ENCODE measurements around the gene SGCA.
A peak's percentile ranks its signal among the peaks of the same experiment; 100 is the strongest.

Gene SGCA

GRCh38 chr17:50147841-50148225, 18.0 kb upstream of the SGCA start:
- H3K27ac ChIP-seq (ENCODE audit: low read length): no peak overlapping the region; the same call in 1 of the 2 replicates
- no peak for DNase-seq
- peaks cover 76% of the 10 kb centered on the region for H3K79me2 ChIP-seq (ENCODE audit: low read length)
- no peaks in the 10 kb centered on the region for H3K9me2 ChIP-seq (replicated peaks; ENCODE audit: insufficient read depth, low read length)
- peak overlapping the region; percentile 92 for H3K4me2 ChIP-seq (ENCODE audit: low read depth, low read length)
- H3F3A ChIP-seq (ENCODE audit: insufficient read depth, low read length): peaks cover 12% of the 10 kb centered on the region
- peak overlapping the region; percentile 41; the same call in 1 of the 2 replicates for H3K9ac ChIP-seq (ENCODE audit: low read length)
- TF ChIP-seq EZH2phosphoT487 (IDR thresholded peaks at IDR 0.05; ENCODE audit: low read length) (no peak), CTCF (IDR thresholded peaks at IDR 0.05; ENCODE audit: low read length) (no peak), EZH2 (optimal IDR thresholded peaks at IDR 0.05; ENCODE audit: low read depth, low read length) (no peak)
- no peaks in the 10 kb centered on the region for H3K9me3 ChIP-seq (replicated peaks; ENCODE audit: insufficient read depth, low read length)
- no peak overlapping the region for H2AFZ ChIP-seq (ENCODE audit: low read length)
- peaks cover 13% of the 10 kb centered on the region for H3K4me1 ChIP-seq (ENCODE audit: low read length)
- peak overlapping the region; percentile 78 for H3K4me3 ChIP-seq (ENCODE audit: low read length)
- no peaks in the 10 kb centered on the region for H3K27me3 ChIP-seq (replicated peaks; ENCODE audit: insufficient read depth, low read length)
- H3K36me3 ChIP-seq (replicated peaks; ENCODE audit: insufficient read depth, low read length): no peaks in the 10 kb centered on the region
- no peaks in the 10 kb centered on the region for H4K20me1 ChIP-seq (ENCODE audit: insufficient read depth, low read length)

- H3K9me2 ChIP-seq (replicated peaks; ENCODE audit: insufficient read depth, low read length): no peaks in the 10 kb centered on the region
- no peaks in the 10 kb centered on the region for H4K20me1 ChIP-seq (ENCODE audit: insufficient read depth, low read length)
- H3K4me3 ChIP-seq (ENCODE audit: low read length): peak overlapping the region; percentile 78
- peak overlapping the region; percentile 92 for H3K4me2 ChIP-seq (ENCODE audit: low read depth, low read length)
- H3K36me3 ChIP-seq (replicated peaks; ENCODE audit: insufficient read depth, low read length): no peaks in the 10 kb centered on the region
- H2AFZ ChIP-seq (ENCODE audit: low read length): no peak overlapping the region
- peaks cover 72% of the 10 kb centered on the region for H3K79me2 ChIP-seq (ENCODE audit: low read length)
- H3K27me3 ChIP-seq (replicated peaks; ENCODE audit: insufficient read depth, low read length): no peaks in the 10 kb centered on the region
- peak; percentile 64 for DNase-seq
- peaks cover 19% of the 10 kb centered on the region for H3K4me1 ChIP-seq (ENCODE audit: low read length)
- H3K9ac ChIP-seq (ENCODE audit: low read length): peak overlapping the region; percentile 41; the same call in 1 of the 2 replicates
- TF ChIP-seq CTCF (IDR thresholded peaks at IDR 0.05; ENCODE audit: low read length) (no peak), EZH2phosphoT487 (IDR thresholded peaks at IDR 0.05; ENCODE audit: low read length) (no peak), EZH2 (optimal IDR thresholded peaks at IDR 0.05; ENCODE audit: low read depth, low read length) (no peak)
- H3F3A ChIP-seq (ENCODE audit: insufficient read depth, low read length): peaks cover 18% of the 10 kb centered on the region
- H3K27ac ChIP-seq (ENCODE audit: low read length): peak overlapping the region; percentile 32; the same call in 1 of the 2 replicates
- no peaks in the 10 kb centered on the region for H3K9me3 ChIP-seq (replicated peaks; ENCODE audit: insufficient read depth, low read length)
Measured at GRCh38 chr17:50148226-50149090, 17.3 kb upstream of the SGCA start.

GRCh38 chr17:50149091-50149416, 16.8 kb upstream of the SGCA start:
- H2AFZ ChIP-seq (ENCODE audit: low read length): peak overlapping the region; percentile 2; the same call in 1 of the 2 replicates
- peak overlapping the region; percentile 78 for H3K4me3 ChIP-seq (ENCODE audit: low read length)
- H3K4me2 ChIP-seq (ENCODE audit: low read depth, low read length): peak overlapping the region; percentile 92
- peak overlapping the region; percentile 46; the same call in 1 of the 2 replicates for H3K27ac ChIP-seq (ENCODE audit: low read length)
- peaks cover 24% of the 10 kb centered on the region for H3F3A ChIP-seq (ENCODE audit: insufficient read depth, low read length)
- no peaks in the 10 kb centered on the region for H3K27me3 ChIP-seq (replicated peaks; ENCODE audit: insufficient read depth, low read length)
- no peaks in the 10 kb centered on the region for H4K20me1 ChIP-seq (ENCODE audit: insufficient read depth, low read length)
- H3K9me3 ChIP-seq (replicated peaks; ENCODE audit: insufficient read depth, low read length): no peaks in the 10 kb centered on the region
- no peak for TF ChIP-seq EZH2phosphoT487 (IDR thresholded peaks at IDR 0.05; ENCODE audit: low read length)
- no peaks in the 10 kb centered on the region for H3K9me2 ChIP-seq (replicated peaks; ENCODE audit: insufficient read depth, low read length)
- no peak for DNase-seq
- H3K79me2 ChIP-seq (ENCODE audit: low read length): peaks cover 66% of the 10 kb centered on the region
- H3K36me3 ChIP-seq (replicated peaks; ENCODE audit: insufficient read depth, low read length): no peaks in the 10 kb centered on the region
- peak overlapping the region; percentile 70 for H3K9ac ChIP-seq (ENCODE audit: low read length)
- H3K4me1 ChIP-seq (ENCODE audit: low read length): peaks cover 25% of the 10 kb centered on the region

All from MM.1S (cell line).